ENCODE data around the gene GFI1.
"Not testable (repeated sequence)": the region's sequence is repeated elsewhere in the genome, so short reads cannot be mapped to it uniquely, and the experiment has no call there.

The GFI1 gene
- 8.6 to 21.5 reads per million in 2 donors for total RNA-seq

GRCh38 chr1:92486251-92487077 is at the start of gene GFI1:
Gene GFI1 (minus strand): TSS chr1:92486925. CDS start chr1:92483487, 3,438 bp downstream.
- DNase-seq, result peak; percentile 12 to 68 (median 42)

- DNase-seq, result peak in 1 of 5 experiments; percentile 14
Observed at GRCh38 chr1:92532371-92532770, 45.6 kb upstream of the GFI1 start.

- DNase-seq, result not testable (repeated sequence)
Observed at GRCh38 chr1:92531939-92532338, 45.2 kb upstream of the GFI1 start.

- DNase-seq, result no peak
Observed at GRCh38 chr1:92527670-92528069, 40.9 kb upstream of the GFI1 start.

GRCh38 chr1:92524944-92525590 is 38.3 kb upstream of the GFI1 start:
- DNase-seq, result not testable (repeated sequence)

- no peak for DNase-seq
Observed at GRCh38 chr1:92519043-92519442, 32.3 kb upstream of the GFI1 start.

- DNase-seq, result no peak
Observed at GRCh38 chr1:92516574-92516973, 29.8 kb upstream of the GFI1 start.

- DNase-seq, result no peak
Observed at GRCh38 chr1:92515796-92516201, 29.1 kb upstream of the GFI1 start.

GRCh38 chr1:92511541-92511940 is 24.8 kb upstream of the GFI1 start:
- no peak for DNase-seq

GRCh38 chr1:92509619-92510018 is 22.9 kb upstream of the GFI1 start:
- no peak for DNase-seq

- no peak for DNase-seq
Observed at GRCh38 chr1:92505015-92505692, 18.4 kb upstream of the GFI1 start.

- peak in 1 of 5 experiments; percentile 11 for DNase-seq
Observed at GRCh38 chr1:92504291-92505014, 17.7 kb upstream of the GFI1 start.

- DNase-seq, result no peak
Observed at GRCh38 chr1:92503926-92504285, 17.2 kb upstream of the GFI1 start.

GRCh38 chr1:92503043-92503925 is 16.6 kb upstream of the GFI1 start:
- DNase-seq, result no peak

- DNase-seq, result no peak
Observed at GRCh38 chr1:92502247-92502646, 15.5 kb upstream of the GFI1 start.

GRCh38 chr1:92500552-92500951 is 13.8 kb upstream of the GFI1 start:
- no peak for DNase-seq

GRCh38 chr1:92495392-92496063 is 8.8 kb upstream of the GFI1 start:
- DNase-seq, result peak in 1 of 5 experiments; percentile 35

- no peak for DNase-seq
Observed at GRCh38 chr1:92494485-92495141, 7.9 kb upstream of the GFI1 start.

GRCh38 chr1:92493139-92493538 is 6.4 kb upstream of the GFI1 start:
- DNase-seq, result no peak

- DNase-seq, result no peak
Observed at GRCh38 chr1:92488832-92489231, 2.1 kb upstream of the GFI1 start.

GRCh38 chr1:92488416-92488815 is 1.7 kb upstream of the GFI1 start:
- no peak for DNase-seq

All from T-helper 2 cell (primary cell).